ENCODE results near the gene NFATC2. TPM values are rescaled to one million over a fixed set of nuclear protein-coding genes. Genes with fewer than 3 reads are reported as not detected.

NFATC2 gene
- total RNA-seq, 1 experiment from 2014 or later, result 5.0 TPM

GRCh38 chr20:51560042-51560441 lies 17.5 kb upstream of the NFATC2 start:
- ChIA-PET CTCF (no interaction called here), RAD21 (ENCODE audit: low non-redundant PET in 1 of 2, low total read pairs in 2 of 2, uncharacterized antibody in 2 of 2, unreplicated experiment in 2 of 2) (no interaction called here), POLR2A (no interaction called here)
- Histone ChIP-seq H3K4me3 (replicated peaks in 1 of 2; ENCODE audit: low read depth in 1 of 2, low read length in 2 of 2) (no peak overlapping the region), H4K20me1 (ENCODE audit: insufficient read depth) (no peaks in the 10 kb centered on the region), H3K27ac (ENCODE audit: low read depth, low read length) (no peak overlapping the region), H3K9me2 (ENCODE audit: insufficient read depth) (no peaks in the 10 kb centered on the region), H3K4me2 (ENCODE audit: low read length) (no peak overlapping the region), H2AFZ (ENCODE audit: low read depth, low read length, poor library complexity, severe bottlenecking) (no peak overlapping the region), H3K27me3 (ENCODE audit: insufficient read depth, low read length) (peaks cover 30% of the 10 kb centered on the region; the same call in 1 of the 2 replicates), H3K9ac (ENCODE audit: low read length) (no peak overlapping the region), H3K36me3 (ENCODE audit: control insufficient read depth in 1 of 2, insufficient read depth in 2 of 2, low read length in 2 of 2) (no peaks in the 10 kb centered on the region), H3K9me3 (ENCODE audit: control insufficient read depth in 1 of 2, insufficient read depth in 1 of 2, low read depth in 1 of 2, low read length in 2 of 2) (no peaks in the 10 kb centered on the region), H3K79me2 (ENCODE audit: insufficient read depth, low read length) (no peaks in the 10 kb centered on the region), H3K4me1 (ENCODE audit: control insufficient read depth in 1 of 2, insufficient read depth in 2 of 2, low read length in 2 of 2) (peaks cover 17 to 36% of the 10 kb centered on the region in 2 experiments)
- intact Hi-C loops (cut with micrococcal nuclease), result no loop called here
- DNase-seq (ENCODE audit: low read depth, low spot score) (no peak), ATAC-seq (no peak)
- BruUV-seq (replicated peaks), result no TSS peak
- TF ChIP-seq TCF7L2 (IDR thresholded peaks at IDR 0.05; ENCODE audit: borderline replicate concordance, extremely low read depth, insufficient read depth, insufficient read length) (no peak), FOSL1 (IDR thresholded peaks at IDR 0.05; ENCODE audit: low read depth) (no peak), RAD21 (IDR thresholded peaks at IDR 0.05; ENCODE audit: low read depth) (no peak), POLR2AphosphoS5 (IDR thresholded peaks at IDR 0.05; ENCODE audit: low read depth, low read length) (no peak), SP1 (IDR thresholded peaks at IDR 0.05; ENCODE audit: low read depth) (no peak), EZH2 (IDR thresholded peaks at IDR 0.05) (no peak), EZH2phosphoT487 (IDR thresholded peaks at IDR 0.05; ENCODE audit: borderline replicate concordance) (no peak), ZNF274 (IDR thresholded peaks at IDR 0.05; ENCODE audit: low read depth, low read length) (no peak), ATF3 (IDR thresholded peaks at IDR 0.05) (no peak), ZBTB33 (IDR thresholded peaks at IDR 0.05; ENCODE audit: extremely low read depth, insufficient replicate concordance, low read length) (no peak), POLR2A (IDR thresholded peaks at IDR 0.05; ENCODE audit: borderline replicate concordance, extremely low read depth, insufficient read depth, insufficient read length) (no peak), SRF (IDR thresholded peaks at IDR 0.05; ENCODE audit: low read depth) (no peak), CBX3 (IDR thresholded peaks at IDR 0.05; ENCODE audit: low read depth) (no peak), CEBPB (IDR thresholded peaks at IDR 0.05; ENCODE audit: low read depth) (no peak), SIN3A (IDR thresholded peaks at IDR 0.05; ENCODE audit: low read depth) (no peak), YY1 (IDR thresholded peaks at IDR 0.05; ENCODE audit: extremely low read depth, insufficient replicate concordance, low read depth, low read length) (no peak), JUND (IDR thresholded peaks at IDR 0.05) (no peak), ELF1 (IDR thresholded peaks at IDR 0.05; ENCODE audit: borderline replicate concordance, low read depth) (no peak)
- TF ChIP-seq, protein P1, sequence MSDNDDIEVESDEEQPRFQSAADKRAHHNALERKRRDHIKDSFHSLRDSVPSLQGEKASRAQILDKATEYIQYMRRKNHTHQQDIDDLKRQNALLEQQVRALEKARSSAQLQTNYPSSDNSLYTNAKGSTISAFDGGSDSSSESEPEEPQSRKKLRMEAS (IDR thresholded peaks at IDR 0.05), result no peak
- TF ChIP-seq, protein P2, sequence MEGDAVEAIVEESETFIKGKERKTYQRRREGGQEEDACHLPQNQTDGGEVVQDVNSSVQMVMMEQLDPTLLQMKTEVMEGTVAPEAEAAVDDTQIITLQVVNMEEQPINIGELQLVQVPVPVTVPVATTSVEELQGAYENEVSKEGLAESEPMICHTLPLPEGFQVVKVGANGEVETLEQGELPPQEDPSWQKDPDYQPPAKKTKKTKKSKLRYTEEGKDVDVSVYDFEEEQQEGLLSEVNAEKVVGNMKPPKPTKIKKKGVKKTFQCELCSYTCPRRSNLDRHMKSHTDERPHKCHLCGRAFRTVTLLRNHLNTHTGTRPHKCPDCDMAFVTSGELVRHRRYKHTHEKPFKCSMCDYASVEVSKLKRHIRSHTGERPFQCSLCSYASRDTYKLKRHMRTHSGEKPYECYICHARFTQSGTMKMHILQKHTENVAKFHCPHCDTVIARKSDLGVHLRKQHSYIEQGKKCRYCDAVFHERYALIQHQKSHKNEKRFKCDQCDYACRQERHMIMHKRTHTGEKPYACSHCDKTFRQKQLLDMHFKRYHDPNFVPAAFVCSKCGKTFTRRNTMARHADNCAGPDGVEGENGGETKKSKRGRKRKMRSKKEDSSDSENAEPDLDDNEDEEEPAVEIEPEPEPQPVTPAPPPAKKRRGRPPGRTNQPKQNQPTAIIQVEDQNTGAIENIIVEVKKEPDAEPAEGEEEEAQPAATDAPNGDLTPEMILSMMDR (IDR thresholded peaks at IDR 0.05 in 2 of 3, conservative IDR thresholded peaks at IDR 0.05 in 1 of 3; ENCODE audit: borderline replicate concordance in 1 of 3, insufficient read depth in 1 of 3, low read depth in 2 of 3, low read length in 2 of 3), result no peak

Measured in HCT116 (cell line).